Activated CD8-positive, alpha-beta memory T cell treated with anti-CD3 and anti-CD28 coated beads, Interleukin-2, amount 50 U/mL, for 24 hours (primary cell): ENCODE data around the gene CPOX.

Experiments
- DNase-seq: peaks from one replicate; pipeline ENCODE4 v3.0.0-alpha.2; 2020; ENCODE audit errors: extremely low read depth

CPOX gene

DNA sequence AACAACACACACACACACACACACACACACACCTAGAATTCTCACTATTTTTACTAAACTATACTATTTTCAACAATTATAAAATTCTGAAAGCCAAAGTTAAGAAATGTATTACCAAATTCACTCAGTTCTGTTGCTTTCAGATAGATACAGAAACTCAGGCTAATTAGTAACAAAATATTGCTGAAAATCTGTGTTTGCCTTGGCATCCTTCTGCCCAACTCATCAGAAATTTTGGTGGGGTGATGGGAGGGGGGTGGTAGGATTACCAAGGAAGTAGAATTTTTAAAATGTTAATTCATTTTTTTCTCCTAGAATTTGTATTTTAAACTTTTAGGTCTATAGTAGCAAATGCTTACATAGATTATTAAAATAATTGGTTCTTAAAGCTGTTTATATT lies 2.7 kb upstream of the CPOX start:
- no peak for DNase-seq

DNA sequence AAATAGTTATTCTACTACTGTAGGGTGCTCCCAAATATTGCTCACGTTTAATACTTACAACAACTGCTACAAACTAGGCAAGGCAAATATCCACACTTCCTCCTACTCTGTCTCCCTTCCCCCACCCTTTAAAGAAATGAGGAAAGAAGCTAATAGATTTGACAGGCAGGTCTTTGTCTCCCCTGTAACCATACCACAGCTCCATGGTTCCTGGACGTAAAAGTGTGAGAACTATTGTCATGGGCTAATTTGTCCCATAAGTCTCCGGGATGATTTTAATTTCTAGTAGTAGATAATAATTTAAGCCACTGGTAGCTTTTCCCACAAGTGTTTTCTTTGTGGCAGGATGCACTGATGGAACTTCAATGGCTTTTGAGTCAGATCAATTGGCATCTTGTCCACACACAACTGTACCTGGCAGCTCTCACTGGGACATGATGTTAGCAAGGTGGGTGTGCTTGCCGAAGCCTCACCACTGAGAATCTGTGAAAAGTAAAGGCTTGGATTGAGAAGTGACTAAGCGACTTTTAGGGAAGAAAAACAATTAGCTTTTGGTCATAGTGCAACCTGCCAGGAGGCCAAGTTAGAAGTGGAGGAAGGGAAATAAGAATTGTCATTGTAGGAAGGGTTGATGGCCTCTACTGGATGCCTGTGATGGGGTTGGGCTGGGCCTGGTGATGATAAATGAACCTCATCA lies 1.4 kb upstream of the CPOX start:
- DNase-seq: no peak

DNA sequence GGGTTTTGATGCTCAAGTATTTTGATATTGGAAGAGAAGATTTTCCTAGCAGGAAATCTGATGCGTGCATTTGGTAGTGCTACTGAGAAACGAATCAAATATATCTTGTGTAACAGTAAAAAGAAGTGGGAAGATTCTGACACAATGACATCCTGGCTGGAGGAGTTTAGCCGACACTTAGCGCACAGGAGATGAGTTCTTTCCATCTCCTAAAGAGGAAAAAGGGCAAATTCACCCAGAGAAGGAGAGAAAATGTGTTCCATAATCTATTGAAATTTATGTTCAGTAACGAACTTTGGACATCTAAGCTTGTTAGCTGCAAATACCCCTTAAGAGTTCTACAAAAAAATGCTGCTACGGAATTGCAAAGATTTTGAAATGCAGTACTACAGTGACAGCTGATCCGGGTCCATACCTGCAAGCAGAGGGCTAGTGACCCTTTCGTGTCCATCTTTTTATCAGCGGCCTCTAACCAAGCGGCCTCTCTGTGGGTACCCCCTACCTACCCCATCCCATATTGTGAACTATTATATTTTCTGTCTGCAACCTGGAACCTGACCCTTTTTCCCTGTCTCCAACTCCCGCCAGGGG lies 971 bp downstream of the CPOX start:
- DNase-seq: no peak

DNA sequence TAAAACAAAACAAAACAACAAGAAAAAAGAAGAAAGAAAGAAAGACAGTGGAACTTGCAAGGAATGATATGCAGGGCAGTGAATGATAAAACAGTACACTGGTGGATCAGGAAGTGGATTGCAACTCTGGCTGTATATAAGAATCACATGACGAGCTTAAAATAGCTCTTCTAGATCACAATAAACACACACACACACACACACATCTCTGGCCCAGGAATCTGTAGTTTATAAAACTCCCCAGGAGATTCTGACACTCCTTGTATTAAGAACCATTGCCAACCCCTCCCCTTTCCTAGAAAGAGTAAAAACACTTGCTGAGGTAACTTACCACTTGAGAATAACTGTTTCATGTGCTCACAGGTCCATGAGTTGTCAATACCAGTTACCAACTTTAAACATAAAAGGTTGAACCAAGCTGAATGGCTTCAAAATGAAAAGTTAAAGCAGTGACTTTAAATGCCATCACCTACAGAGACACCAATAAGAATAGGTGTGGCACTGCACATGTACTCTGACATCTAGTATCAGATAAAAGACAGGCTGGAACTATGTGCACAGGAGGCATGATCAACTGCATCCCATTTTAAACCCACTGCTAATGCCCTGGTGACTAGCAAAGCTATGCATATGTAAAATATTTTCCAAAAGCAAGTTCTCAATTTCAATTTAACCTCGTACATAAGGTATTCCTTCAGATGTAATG lies 3.9 kb downstream of the CPOX start:
- DNase-seq: no peak

DNA sequence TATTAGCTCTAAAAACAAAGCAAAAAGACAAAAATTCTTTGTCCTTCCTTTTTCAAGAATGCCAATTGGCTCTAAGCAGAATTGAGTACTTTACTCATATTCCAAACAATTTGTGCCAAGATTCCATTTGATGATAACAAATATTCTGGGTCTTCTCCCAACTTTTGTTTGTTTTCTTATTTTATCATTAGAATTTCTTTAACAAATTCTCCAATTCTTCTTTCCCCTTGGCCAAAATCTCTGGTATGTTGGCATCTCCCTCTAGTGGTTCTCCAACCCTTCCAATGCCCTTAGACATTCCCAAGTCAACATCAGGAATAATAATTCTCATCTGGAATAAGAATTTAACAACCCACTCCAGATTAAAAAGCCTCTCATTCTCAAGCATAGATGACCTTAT lies 5.3 kb downstream of the CPOX start:
- DNase-seq: no peak

DNA sequence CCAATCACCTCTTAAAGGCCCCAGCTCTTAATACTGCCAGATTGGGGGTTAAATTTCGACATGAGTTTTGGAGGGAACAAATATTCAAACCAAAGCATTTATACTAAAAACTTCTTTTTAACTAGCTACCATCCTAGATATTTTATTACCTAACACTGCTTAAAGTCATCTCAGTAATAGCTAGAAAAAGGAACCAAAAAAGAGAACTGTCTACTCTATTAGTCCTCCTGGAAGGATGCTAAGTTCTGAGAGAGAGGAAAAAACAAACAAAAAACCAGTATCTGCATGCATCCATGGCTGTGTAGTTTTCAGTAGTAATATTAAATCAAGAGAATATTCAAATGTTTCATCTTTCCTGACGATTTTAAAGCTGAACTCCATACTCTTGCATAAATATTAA lies 5.8 kb downstream of the CPOX start:
- DNase-seq: no peak

DNA sequence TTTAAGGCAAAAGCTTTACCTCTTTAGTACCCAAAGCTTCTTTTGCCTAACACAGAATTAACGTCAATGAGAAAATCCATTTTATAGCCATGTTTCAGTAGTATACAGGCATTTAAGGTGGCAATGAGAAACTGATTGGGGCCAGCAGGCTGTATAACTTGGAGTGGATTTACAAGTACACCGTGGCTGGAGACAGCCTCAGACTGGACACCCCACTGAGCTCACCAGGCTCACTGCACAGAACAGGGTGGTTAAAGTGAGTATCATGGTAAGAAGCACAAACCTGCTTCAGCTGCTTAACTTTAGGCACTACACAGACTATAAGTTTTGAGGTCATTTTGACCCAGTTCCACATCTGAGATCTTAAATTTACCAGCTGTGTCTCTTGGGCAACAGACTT lies 8.9 kb downstream of the CPOX start:
- DNase-seq: no peak

DNA sequence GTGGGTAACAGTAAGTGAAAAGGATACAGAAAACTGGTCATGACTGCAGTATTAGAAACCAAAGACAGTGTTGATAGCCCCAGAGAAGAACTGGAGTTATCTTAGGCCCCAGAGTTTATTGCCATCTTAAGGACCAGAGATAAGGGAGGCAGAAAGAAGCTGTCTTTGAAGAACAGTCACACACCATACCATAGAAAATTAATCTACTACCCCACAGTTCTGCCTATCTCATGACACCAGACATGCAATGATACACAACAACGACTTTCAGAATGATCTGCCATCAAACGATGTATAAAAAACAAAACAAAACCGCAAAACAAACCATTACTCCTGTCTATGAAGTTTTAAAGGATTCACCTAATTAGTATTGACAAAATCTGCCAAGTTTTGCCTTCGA lies 9.6 kb downstream of the CPOX start:
- DNase-seq: no peak

DNA sequence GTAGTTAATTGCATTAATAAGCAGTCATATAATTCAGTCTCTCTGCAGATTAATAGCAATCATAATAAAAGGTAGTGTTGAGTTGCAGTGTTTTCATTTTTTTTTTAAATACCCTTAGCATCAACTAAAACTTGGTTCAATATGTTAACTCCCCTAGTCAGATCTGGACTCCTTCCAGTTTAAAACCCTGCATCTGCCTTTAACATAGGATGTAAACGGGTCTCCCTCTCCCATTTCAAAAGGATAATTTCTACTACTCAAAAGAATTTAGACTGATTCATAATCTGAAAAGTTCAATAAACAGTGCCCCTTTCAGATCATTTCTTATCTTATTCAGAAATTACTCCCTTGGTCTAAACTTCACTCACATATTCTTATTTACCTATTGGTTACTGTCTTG lies 11.4 kb downstream of the CPOX start:
- no peak for DNase-seq

DNA sequence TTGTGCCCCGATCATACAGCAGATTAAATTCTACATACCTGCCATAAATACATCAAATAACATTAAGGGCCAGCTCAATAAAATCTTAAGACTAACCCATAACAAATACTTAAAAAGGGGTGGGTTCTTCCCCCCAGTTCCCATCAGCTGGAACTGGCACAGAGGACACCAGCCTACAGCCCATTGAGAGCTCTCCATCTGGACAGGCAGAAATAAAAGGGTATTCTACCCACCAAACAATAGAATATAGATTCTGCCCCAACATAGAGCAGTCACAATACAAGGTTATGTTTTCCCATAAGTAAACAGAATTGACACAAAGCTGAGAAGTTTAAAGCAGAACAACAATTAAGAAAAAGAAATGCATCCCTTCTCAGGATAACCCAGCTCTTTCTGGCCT lies 11.9 kb downstream of the CPOX start:
- DNase-seq: no peak

DNA sequence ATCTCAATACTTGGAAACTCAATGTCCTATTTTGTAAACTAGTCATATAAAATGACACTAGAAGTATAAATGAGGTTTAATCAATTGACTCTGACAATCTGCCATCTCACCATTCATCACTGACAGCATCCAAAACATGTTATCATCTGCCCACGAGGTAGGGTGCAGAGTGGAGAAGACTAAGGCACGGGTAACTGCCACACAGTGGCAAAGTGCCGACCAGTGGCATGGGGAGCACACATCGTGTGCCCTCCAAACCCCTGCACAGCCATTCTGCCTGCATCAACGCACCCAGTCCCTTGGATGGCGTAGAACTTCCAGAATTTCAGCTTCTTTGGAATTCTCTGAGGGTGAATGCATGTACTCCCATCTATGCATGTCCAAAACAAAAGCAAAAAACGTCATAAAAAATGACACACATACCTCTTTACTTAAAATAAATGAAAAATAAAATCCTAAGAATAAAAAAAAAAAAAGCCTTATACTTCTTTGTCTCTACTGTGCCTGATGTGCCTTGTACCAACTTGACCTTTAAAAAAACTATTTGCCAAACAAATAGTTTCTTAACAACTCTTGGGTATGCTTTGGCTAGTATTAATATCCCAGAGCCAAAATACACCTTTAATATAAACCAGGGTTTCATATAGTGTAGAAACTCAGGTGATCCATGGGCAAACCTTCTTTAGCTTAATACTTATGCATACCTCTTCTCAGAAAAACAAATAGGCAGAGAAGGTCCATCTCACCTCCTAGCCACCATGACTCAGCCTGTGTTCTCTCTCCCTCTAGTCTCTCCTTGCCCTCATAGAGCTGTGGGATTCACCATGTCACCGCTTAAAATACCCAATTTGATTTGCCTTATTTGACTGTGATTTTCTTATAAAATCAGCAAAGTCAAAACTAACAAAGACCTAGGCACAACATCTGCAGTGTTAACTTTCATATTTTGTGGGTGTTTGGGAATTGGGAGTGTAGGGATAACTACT lies 12.7 kb downstream of the CPOX start:
- no peak for DNase-seq

DNA sequence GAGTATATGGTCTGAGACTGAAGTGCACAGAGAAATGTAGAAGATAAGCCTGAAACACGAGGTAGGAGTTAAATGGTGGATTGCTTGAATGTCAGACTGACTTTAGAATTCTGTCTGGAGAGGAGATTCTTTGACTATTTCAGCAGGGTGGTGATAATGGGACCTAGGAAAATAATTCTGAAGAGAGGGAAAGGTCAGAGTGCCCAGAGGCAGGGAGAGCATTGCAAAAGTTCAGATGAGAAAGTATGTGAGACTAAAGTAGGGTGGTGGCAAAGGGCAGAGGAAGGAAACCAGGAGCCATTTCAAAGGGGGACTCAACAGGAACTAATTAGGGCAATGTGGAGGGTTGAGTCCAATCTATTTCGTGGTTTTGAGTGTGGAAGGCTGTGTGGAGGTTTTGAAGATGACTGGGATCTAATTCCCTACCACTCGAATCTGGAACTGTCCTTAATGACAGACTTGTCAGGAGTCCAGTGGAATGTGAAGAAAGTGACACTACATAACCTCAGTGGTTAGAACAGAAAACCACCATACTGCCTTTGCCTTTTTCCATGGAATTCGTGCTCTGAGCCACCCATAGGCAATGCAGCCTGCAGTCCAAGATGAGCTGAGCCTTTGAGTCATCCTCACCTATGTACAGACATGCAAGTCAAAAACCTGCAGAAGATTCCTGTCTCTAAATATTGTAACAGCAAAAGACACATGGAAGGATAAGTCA lies 16.1 kb downstream of the CPOX start:
- DNase-seq: no peak

DNA sequence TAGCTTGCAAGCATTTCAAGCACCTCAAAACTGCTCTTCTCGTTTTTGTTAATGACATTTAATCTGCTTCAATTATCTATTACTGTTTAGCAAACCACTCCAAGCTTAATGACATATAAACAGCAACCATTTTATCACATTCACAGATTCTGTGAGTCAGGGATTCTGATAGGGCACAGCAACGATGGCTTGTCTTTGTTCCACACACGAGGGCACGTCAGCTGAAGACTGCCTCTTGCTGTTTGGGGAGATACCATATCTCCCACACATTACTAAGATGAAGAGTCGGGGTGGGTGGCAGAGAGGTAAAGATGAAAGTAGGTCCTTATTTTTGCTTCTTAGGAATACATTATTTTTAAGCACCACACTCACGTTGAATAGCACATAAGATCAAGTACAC lies 19.3 kb downstream of the CPOX start:
- no peak for DNase-seq

DNA sequence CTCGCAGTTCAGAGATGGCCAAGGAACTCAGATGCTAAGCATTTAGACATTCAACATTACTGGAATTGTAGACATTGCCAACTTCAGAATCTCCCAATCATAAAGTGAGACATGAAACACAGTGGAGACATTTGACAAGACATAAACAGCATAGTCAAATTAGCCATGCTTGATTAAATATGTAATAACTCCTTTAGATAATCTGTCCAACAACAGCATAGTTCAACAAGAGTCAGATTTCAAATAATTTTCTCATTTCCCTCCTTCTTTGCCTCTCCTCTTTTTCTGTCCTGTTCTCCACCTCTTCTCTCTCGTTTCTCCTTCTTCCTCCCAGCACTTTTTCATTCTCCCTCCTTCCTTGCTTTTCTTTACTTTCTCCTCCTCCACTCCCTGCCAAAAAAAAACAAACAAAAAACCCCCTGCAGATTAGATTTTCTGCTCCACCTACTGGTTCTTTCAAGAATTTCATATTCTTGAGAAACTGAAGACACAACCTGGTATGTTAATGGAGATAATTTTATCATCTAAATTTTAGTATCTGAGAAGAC lies 20.2 kb downstream of the CPOX start:
- no peak for DNase-seq

DNA sequence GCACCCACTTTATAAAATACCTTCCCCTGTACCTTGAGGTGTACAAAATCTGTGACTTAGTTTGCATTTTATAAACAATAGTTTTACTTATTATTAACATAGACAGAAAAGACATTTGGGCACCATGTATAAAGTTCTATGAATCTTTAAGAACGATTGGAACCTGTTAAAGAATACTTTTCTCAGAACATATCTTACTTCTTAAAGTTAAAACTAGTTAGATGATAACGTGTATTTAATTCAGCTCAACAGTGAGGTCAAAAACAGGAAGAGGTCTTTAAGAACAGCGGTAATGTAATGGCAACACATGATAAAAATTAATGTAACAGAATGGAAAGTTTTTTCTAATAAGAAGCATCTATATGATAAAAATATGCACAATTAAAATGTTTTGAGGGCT lies 25.0 kb downstream of the CPOX start:
- no peak for DNase-seq

DNA sequence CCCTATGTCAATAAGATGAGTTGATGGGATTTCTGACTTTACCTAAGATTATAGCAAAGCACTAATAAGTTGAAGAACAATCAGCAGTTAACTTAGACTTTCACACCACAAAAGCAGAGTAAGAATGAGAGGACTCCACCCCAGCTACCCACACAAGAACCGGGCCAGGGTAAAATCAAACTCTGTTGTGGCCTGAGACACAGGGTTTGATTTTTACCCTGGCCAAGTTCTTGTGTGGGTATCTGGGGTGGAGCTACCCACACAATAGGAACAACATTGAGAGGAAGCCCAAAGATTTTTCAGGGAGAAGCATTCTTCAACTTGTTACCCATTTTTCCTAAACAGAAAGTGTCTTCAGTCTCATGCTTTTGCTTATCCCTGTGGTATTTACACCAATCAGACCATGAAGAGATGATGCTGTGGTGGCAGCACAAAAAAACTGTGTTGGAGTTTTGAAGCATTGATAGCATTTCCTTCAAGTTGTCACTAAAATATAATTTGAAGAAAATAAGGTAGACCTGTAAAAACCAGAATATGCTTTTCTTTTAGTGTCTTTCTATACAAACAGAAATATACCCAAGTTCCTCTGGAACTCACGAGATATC lies 25.6 kb downstream of the CPOX start:
- no peak for DNase-seq

DNA sequence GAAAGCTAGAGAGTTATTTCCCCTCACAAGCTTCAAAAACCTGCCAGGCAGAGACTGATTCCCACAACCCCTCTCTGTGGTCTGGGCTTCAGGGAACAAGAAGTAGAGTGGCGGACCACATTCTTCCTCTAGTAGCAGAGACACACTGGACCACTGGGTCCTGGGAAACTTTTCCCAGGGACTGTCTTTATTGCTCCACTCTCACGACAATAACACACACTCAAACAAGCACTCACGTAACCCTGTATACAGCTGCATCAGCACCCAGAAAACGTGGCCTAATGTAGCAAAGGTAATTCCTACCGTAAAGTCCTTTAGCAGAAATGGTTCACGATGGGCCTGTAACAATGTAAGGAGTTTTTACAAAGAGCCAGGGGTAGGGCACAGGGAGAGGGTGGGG lies 27.6 kb downstream of the CPOX start:
- no peak for DNase-seq

DNA sequence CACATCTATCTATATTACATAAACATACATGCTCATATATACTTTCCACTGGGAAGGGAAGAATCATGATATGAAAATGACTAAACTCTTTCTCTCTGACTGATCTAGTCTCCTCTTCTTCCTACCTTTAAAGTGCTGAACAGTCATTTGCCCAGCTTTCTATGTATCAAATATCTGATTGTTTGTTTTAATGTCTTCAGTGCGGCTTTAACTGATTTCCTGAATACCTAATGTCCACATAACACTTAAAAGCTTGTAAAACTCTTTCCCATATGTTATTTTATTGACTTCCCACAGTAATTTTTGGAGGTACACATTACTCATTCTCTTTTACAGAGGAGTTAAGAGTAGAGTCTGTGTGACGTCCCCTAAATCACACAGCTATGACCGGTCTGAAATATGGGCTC lies 28.2 kb downstream of the CPOX start:
- no peak for DNase-seq

DNA sequence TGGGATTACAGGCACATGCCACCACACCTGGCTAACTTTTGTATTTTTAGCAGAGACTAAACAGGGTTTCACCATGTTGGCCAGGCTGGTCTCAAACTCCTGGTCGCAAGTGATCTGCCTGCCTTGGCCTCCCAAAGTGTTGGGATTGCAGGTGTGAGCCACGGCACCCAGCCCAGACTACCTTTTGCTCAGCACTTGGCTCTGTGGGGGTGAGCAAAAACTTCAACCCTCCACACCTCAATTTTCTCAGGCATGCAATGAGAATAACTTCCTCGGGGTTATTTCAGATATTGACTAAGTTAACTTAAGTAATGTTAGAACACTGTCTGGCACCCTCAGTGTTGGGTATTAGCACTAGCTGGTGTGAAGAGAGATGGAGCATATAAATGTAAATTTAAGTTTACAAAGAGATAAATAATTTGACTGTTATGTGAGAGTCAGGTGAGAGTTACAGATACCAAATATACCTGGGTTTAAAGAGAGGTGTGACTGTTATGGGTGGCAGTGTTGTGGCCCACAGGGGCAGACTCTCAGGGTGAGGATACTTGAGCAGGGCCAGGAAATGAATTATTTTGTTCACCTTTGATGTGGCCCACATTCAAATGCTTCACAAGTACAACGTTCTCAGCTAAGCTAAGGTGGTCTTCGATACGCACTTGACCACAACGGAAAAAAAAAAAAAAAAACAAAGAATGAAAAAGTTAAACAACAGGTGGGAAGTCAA lies 29.0 kb downstream of the CPOX start:
- DNase-seq: no peak

DNA sequence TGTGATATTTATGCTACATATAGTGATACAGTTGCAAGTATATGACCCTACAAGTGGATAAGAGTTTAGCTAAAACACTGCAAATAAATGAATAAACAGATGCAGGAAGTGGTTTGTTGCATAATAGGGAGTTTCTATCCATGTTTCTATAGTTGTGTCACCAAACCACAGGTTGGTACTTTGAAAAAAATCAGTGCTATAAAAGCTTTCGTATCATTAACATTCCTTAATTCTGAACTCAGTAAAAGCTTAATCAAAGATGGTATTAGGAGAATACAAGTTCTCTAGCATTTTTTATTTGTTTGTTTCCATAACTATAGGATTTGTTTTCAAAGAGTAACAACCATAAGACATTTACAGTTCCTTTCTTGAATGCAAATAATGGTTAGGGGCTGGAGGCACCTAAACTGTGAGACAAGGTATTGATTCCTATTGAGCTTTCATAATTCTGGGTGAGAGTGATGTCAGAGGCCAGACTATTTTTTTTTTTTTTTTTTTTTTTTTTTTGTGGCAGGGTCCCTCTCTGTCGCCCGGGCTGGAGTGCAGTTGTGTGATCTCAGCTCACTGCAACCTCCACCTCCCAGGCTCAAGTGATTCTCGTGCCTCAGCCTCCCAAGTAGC lies 29.6 kb downstream of the CPOX start:
- DNase-seq: no peak
